AG09309 (cell line): ENCODE measurements around the gene ESPNL.

Experiments
- DNase-seq: peaks from one replicate; pipeline ENCODE4 v3.0.0-alpha.2; 2010; ENCODE audit warnings: low read depth
- H3K4me3 ChIP-seq: 2 replicates; pipeline ENCODE4 v1.5.1; 2011; ENCODE audit warnings: mild to moderate bottlenecking, low read depth, low read length, moderate library complexity; ENCODE audit not compliant: control insufficient read depth
- TF ChIP-seq, protein P1 (sequence below): IDR thresholded peaks from 2 replicates; pipeline ENCODE4 v1.5.1; 2011; ENCODE audit warnings: mild to moderate bottlenecking, low read depth, low read length, inconsistent platforms; ENCODE audit not compliant: insufficient read depth, control insufficient read depth; ENCODE audit errors: missing control alignments

The ESPNL gene

DNA sequence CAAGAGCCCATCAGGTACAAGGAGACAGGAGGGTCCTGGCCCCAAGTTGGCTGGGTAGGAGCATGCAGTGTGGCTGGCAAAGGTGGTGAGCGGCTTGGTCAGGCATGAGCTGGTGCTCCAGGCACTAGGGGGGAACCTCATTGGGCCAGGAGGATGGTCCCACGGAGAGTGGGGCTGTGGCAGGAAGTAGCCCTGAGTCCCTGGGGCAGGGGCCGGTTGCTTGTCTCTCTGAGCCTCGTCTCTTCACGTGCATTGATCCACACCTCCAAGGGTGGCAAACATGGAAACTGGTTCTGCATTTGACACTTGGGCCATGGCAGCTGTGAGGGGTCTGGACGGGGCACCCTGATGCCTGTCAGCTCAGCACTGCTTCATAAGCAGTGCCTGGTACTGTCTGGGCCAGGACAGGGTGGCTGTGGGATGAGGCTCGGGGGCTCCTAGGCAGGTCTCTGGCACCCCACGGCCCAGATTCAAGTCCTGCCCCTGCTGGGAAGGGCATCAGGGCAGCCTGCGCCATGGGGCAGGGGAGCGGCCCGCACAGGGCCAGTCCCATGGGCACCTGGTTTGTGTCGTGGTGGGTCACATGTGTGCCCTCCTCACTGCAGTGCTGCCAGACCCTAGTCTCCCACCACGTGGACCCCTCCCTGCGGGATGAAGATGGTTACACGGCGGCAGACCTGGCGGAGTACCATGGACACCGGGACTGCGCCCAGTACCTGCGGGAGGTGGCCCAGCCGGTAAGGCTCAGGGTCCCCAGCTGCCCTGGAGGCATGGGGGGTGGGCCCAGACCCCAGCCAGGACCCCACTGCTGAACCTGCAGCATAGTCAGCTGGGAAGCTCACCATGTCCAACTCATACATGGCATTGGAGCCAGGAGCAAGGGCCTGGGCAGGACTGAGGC, 16.4 kb downstream of the ESPNL start:
- DNase-seq = no peak
- TF ChIP-seq, protein P1, sequence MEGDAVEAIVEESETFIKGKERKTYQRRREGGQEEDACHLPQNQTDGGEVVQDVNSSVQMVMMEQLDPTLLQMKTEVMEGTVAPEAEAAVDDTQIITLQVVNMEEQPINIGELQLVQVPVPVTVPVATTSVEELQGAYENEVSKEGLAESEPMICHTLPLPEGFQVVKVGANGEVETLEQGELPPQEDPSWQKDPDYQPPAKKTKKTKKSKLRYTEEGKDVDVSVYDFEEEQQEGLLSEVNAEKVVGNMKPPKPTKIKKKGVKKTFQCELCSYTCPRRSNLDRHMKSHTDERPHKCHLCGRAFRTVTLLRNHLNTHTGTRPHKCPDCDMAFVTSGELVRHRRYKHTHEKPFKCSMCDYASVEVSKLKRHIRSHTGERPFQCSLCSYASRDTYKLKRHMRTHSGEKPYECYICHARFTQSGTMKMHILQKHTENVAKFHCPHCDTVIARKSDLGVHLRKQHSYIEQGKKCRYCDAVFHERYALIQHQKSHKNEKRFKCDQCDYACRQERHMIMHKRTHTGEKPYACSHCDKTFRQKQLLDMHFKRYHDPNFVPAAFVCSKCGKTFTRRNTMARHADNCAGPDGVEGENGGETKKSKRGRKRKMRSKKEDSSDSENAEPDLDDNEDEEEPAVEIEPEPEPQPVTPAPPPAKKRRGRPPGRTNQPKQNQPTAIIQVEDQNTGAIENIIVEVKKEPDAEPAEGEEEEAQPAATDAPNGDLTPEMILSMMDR = no peak

GRCh38 chr2:238117199-238118154, 17.3 kb downstream of the ESPNL start:
- TF ChIP-seq, protein P1 = no peak
- no peak overlapping the region for H3K4me3 ChIP-seq
- DNase-seq = no peak

More for the DNA sequence above, 16.4 kb downstream of the ESPNL start:
- H3K4me3 ChIP-seq = no peak overlapping the region

GRCh38 chr2:238119756-238120462, 19.8 kb downstream of the ESPNL start:
- H3K4me3 ChIP-seq = no peak overlapping the region
- DNase-seq = no peak
- TF ChIP-seq, protein P1 = no peak

GRCh38 chr2:238120463-238121298, 20.5 kb downstream of the ESPNL start:
- H3K4me3 ChIP-seq = no peak overlapping the region
- DNase-seq = no peak

GRCh38 chr2:238121511-238122286, 21.6 kb downstream of the ESPNL start:
- TF ChIP-seq, protein P1 = no peak
- no peak overlapping the region for H3K4me3 ChIP-seq
- DNase-seq = no peak

More at GRCh38 chr2:238120463-238121298, 20.5 kb downstream of the ESPNL start:
- TF ChIP-seq, protein P1 = no peak
